GM18499 (cell line): ENCODE results near the gene AGPS.
"Not testable (repeated sequence)": the region's sequence is repeated elsewhere in the genome, so short reads cannot be mapped to it uniquely, and the experiment has no call there.

Experiments used
- ATAC-seq: cut with Tn5 transposase; IDR thresholded peaks from one replicate; pipeline ENCODE4 v1.9.1; 2021; ENCODE audit warnings: moderate number of reproducible peaks; ENCODE audit not compliant: insufficient read depth, unreplicated experiment

AGPS gene

DNA sequence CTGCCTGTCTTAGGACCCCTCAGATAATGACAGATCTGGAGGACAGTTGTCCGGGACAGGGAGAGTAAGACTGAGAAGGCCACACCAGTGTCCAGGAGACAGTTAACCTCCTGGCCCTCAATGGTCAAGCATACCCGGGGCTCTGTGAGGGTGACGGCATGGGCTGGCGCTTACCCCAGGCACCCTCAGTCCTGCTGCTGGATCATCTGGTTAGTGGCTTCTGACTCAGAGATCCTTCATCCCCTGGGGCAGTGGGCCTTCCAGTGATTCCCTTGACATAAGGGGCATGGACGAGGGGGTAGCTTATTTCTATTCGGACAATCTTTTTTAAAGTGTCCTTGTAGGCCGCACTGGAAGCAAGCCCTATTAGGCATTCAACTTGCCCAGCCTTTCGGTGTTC lies 18.1 kb downstream of the AGPS start:
- ATAC-seq: not testable (repeated sequence)

DNA sequence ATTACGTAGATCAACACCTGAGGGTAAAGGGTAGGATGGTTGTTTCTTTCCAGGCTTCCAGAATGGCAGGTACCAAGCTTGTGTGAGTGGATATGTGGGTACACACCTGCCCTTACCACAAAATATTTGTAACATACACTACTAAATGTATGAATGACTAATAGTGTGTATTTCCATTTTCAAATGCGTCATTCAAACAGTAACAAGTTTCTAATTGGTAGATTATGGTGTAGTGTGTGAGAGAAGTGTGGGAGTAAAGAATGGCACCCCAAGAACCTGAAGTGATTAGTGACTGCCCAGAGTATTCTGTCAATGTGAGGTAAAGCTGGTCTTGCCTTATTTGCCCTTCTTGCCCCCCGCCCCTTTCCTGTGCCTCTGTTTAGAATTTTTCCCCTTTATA lies 21.1 kb downstream of the AGPS start:
- no peak for ATAC-seq

DNA sequence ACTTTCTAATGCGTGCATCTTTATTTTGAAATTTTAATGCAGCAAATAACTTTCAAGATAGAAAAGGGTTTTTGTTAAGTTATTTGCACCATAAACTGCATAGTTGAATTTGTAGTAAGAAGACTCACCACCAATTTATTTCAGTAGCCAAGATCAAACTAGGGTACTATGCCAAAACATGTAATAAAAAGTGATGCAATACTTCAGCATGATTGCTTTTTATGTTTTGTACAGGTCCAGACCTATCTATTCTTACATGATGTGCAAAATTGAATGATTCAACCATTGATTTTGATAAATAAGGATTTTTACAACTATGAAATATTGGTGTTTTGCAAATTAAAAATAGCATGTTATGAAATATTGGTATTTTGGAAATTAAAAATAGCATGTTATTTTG lies 26.7 kb downstream of the AGPS start:
- no peak for ATAC-seq

DNA sequence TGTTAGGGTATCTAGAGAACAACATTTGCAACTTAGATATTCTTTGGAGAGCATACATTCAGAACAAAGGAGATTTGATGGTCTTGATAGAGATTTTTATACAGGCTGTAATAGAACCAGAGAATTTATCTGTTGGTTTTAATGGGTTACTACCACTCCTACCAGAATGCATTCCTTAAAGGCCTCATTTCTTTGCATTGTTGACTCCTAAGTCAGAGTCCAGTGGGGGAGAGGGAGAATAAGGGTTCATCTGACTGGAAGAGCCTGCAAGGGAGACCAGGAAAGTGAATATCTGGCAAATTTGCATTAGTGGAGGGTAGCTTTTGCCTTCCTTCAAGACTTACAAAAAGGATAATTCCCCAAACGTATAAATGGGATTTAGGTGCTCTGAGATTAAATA lies 29.7 kb downstream of the AGPS start:
- ATAC-seq: no peak

DNA sequence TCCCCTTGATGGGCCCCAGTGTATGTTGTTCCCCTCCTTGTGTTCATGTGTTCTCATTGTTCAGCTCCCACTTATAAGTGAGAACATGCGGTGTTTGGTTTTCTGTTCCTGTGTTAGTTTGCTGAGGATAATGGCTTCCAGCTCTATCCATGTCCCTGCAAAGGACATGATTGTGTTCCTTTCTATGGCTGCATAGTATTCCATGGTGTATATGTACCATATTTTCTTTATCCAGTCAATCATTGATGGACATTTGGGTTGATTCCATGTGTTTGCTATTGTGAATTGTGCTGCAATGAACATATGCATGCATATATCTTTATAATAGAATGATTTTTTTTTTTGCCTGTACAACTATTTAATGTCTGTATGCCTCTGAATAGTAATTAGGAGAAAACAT lies 31.5 kb downstream of the AGPS start:
- ATAC-seq: not testable (repeated sequence)

DNA sequence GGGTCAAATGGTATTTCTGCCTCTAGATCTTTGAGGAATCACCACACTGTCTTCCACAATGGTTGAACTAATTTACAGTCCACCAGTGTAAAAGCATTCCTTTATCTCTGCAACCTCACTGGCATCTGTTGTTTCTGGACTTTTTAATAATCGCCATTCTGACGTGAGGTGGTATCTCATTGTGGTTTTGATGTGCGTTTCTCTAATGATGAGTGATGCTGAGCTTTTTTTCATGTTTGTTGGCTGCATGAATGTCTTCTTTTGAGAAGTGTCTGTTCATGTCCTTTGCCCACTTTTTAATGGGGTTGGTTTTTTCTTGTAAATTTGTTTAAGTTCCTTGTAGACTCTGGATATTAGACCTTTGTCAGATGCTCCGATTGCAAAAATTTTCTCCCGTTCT lies 32.0 kb downstream of the AGPS start:
- ATAC-seq: not testable (repeated sequence)

DNA sequence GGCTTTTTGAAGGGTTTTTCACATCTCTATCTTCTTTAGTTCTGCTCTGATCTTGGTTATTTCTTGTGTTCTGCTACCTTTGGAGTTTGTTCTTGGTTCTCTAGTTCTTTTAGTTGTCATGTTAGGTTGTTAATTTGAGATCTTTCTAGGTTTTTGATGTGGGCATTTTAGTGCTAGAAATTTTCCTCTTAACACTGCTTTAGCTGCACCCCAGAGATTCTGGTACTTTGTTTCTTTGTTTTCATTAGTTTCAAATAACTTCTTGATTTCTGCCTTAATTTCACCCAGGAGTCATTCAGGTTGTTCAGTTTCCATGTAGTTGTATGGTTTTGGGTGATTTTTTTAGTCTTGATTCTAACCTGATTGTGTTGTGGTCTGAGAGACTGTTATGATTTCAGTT lies 34.7 kb downstream of the AGPS start:
- no peak for ATAC-seq

DNA sequence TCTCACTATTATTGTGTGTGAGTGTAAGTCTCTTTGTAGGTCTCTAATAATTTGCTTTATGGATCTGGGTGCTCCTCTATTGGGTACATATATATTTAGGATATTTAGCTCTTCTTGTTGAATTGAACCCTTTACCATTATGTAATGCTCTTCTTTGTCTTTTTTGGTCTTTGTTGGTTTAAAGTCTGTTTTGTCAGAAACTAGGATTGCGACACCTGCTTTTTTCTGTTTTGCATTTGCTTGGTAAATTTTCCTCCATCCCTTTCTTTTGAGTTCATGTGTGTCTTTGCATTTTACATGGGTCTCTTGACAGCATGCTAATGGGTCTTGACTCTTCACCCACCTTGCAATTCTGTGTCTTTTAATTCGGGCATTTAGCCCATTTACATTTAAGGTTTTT lies 35.4 kb downstream of the AGPS start:
- ATAC-seq: not testable (repeated sequence)

DNA sequence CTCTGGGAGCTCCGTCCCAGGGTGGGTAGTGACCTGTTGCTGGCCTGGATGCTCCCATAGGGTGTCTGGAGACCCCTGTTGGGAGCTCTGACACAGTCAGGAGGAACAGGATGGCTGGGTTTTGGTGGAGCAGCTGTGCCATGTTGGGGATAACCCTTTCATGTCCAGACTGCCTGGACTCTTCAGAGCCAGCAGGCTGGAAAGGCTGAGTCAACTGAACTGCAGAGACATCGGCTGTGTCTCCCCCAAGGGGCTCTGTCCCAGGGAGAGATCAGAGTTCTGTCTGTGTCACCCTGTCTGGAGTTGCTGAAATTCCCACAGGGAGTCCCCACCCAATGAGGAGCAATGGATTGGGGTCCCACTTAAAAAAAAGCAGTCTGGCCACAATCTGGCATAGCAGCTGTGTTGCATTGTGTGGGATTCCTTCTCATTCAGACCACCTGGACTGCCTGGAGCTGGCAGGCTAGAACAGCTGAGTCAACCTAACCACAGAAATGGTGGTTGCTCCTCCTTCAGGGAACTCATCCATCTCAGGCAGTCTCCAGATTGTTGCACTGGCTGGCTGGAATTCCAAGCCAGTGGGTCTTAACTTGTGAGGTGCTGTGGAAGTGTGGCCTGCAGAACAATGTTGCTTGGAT lies 37.2 kb downstream of the AGPS start:
- ATAC-seq: no peak

DNA sequence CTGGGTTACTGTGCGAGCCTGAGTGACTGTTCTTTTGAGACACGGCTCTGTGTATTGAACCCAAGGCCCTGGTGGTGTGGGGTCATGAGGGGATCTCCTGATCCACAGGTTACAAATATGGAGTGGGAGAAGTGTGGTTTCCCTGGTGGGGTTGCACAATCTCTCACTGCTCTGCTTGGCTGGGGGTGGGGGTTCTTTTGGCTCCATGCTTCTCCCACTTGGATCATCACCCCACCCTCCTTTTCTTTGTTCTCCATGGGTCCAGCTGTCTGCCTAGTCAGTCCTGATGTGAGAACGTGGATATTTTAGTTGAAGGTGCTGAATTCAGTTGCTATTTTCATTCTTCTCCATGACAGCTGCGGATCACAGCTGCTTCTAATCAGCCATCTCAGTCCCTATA lies 37.8 kb downstream of the AGPS start:
- ATAC-seq: no peak

DNA sequence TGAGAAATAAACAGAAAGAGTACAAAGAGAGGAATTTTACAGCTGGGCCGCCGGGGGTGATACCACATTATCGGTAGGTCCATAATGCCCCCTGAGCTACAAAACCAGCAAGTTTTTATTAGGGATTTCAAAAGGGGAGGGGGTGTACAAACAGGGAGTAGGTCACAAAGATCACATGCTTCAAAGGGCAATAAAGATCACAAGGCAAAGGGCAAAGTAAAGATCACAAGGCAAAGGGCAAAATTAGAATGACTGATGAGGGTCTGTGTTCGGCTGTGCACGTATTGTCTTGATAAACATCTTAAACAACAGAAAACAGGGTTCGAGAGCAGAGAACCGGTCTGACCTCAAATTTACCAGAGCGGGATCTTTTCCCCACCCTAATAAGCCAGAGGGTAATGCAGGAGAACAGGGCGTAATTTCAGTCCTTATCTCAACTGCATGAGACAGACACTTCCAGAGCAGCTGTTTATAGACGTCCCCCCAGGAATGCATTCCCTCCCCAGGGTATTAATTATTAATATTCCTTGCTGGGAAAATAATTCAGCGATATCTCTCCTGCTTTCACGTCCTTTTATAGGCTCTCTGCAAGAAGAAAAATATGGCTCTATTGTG lies 38.6 kb downstream of the AGPS start:
- not testable (repeated sequence) for ATAC-seq

DNA sequence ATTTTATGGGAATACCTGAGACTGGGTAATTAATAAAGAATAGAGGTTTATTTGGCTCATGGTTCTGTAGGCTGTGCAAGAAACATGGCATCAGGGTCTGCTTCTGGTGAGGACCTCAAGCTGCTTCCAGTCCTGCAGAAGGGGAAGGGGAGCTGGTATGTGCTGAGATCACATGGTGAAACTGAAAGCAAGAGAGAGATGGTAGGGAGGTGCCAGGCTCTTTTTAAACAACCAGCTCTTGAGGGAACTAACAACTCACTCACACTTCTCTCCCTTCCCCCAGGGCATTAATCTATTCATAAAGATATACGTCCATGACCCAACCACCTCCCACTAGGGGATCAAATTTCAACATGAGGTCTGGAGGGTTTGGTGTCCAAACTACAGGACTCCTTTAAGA lies 40.1 kb downstream of the AGPS start:
- no peak for ATAC-seq

DNA sequence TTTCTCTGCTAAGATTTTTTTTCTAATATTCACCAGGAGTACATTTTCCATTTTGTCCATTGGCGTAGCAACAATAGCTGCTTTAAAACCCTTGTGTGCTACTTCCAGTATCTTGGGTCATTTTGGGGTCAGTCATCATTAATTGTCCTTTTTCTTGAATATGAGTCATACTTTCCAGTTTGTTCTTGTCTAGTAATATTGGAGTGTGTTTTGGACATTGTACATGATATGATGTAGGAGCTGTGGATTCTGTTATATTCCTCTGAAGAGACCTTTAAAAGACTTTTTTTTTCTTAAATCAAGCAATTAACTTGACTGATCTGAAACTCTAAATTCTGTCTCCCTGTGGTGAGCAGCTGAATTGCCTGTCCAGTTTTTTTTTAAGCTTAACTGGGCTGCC lies 40.8 kb downstream of the AGPS start:
- no peak for ATAC-seq

DNA sequence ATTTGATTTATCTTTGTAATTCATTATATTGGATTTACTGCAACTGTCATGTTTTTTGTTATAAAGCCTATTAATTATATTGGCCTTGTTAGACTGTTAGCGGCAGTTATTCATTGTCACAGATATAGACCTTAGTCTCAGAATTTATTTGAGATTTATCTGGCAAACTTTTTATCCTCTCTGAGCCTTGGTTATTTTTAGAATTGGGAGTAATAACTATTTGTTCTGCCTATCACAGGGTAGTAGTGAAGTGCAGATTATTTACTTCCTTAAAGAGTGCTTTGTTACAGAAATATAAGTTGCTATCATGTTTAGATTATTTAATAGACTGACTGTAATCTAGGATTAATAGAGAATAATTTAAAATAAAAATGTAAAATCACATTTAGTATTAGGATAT lies 41.9 kb downstream of the AGPS start:
- no peak for ATAC-seq

DNA sequence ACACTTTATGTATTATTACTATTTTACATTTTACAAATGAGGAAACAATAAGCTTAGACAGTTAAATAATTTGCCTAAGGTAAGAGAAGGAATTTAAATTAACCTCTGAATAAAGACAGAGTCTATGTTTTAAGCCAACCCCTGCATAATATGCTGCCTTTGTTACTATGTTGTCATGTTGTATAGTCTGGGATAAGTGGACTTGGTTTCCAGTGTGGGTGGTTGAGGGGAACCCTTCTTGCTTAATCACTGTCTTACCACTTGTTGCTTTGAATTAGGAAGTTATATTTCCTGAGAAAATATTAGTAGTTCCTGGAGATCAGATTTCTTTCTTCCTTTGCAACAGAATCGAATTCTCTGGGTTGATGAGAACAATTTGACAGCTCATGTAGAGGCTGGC lies 52.6 kb downstream of the AGPS start:
- ATAC-seq: no peak

DNA sequence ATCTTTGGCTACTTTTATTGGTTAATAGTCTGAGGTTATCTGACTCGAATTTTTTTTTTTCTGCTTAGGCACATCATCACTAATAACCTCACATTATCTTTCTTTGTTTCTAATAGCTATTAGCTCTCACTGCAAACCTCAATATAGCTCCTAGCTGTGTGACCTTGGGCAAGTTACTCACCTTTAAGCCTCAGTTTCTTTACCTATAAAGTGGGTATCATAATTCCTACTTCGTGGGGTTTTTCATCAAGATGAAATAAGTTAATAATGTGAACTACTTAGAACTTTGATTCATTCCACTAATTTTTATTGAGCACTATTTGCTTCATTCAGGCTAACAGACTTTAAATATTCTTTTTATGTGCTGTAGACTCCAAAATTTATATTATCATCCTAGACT lies 55.5 kb downstream of the AGPS start:
- no peak for ATAC-seq

DNA sequence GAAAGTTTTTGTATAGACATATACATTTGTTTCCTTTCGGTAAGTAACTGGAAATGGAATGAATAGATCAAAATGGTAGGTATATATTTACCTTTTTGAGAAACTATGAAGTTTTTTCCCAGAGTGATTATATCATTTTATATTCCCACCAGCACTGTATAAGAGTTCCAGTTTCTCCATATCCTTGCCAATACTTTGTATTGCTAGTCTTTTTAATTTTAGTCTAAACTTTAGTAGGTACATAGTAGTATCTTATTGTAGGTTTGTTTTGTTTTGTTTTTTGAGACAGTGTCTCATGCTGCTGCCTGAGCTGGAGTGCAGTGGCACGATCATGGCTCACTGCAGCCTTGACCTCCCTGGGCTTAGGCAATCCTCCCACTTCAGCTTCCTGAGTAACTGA lies 56.6 kb downstream of the AGPS start:
- no peak for ATAC-seq

DNA sequence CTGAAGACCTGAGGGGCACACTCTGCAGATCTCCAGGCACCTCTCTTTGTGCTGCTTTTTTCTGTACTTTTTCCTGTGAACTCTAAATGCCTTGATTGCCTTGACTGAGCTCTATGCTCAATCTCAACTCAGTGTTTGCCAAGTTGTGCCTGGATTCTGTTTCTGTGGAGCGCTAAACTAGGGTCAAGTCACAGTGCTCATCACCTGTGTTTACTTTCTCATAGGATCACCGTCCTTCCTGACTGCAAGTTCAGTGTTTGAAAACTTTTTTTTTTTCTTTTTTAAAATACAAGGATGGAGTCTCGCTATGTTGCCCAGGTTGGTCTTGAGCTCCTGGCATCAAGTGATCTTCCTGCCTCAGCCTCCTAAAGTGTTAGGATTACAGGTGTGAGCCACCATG lies 62.6 kb downstream of the AGPS start:
- no peak for ATAC-seq

DNA sequence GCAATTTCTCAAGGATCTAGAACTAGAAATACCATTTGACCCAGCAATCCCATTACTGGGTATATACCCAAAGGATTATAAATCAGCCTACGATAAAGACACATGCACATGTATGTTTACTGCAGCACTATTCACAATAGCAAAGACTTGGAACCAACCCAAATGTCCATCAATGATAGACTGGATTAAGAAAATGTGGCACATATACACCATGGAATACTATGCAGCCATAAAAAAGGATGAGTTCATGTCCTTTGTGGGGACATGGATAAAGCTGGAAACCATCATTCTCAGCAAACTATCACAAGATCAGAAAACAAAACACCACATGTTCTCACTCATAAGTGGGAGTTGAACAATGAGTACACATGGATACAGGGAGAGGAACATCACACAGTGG lies 67.2 kb downstream of the AGPS start:
- ATAC-seq: not testable (repeated sequence)

DNA sequence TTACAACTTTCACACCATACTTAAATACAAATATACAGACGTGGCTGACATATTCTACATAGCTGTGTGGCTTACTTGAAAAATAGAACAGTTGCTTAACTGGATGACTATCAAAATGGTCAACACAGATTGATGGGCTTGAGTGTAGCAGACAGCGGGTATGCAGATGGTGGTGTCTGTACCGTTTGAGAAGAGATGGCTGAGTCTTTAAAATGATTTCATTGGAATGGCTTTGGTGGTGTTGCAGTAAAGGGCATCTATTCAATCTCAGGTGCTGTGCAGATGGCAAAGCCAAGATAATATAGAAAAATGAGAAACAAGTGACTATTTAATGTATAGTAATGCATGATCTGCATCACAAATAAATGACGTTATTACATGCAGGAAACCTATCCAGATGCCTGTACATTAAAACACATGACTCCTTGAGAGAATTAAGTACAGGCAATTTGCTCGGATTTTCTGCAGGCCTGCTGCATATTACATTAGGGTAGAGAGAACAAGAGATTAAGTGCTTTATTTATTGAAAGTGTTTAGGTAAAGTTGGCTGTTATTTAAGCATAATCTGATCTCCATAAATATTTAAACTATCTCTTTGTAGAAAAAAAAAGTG lies 68.5 kb downstream of the AGPS start:
- no peak for ATAC-seq

DNA sequence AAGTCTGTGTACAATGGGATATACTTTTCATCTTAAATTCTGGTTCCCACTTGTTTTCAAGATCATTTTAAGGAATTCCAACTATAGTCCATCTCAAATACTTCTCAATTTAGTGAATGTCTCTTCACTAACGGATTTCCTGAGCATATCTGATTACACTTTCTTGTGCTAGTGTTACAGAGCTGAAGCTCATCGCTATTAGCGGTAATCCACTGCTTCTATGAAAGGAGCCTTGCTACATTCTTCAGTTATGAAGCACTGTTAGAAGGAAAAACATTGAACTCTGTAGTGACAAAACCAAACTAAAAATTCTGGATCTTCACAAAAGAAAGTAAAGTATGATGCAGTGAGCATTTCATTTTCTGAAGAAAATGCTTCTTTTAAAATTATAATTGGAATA lies 72.0 kb downstream of the AGPS start:
- no peak for ATAC-seq
